Prostate gland (tissue), 2 donors: ENCODE results near the gene ANKRD36.
"Not testable (repeated sequence)": the region's sequence is repeated elsewhere in the genome, so short reads cannot be mapped to it uniquely, and the experiment has no call there.

Experiments used
- CTCF ChIP-seq, 4 experiments: fragments of 200-600 bp in 2 of 4; fragments of 450-650 bp in 2 of 4; sonication (generic) in 2 of 4; IDR thresholded peaks; 1 replicate in 3 of 4; 2 replicates in 1 of 4; pipeline ENCODE4 v1.5.1; 2016 to 2019; ENCODE audit warnings: antibody characterized with exemption in 4 of 4, mild to moderate bottlenecking in 2 of 4, moderate library complexity in 2 of 4
- POLR2A ChIP-seq: fragments of 450-650 bp; IDR thresholded peaks from one replicate; pipeline ENCODE4 v1.6.1; 2016; ENCODE audit warnings: antibody characterized with exemption, mild to moderate bottlenecking

GRCh38 chr2:97144016-97144415, 31.1 kb downstream of the ANKRD36 start:
- TF ChIP-seq CTCF (IDR thresholded peaks at IDR 0.05); POLR2A: not testable (repeated sequence)
